ENCODE data around the gene KCNMB3.
A peak's percentile ranks its signal among the peaks of the same experiment; 100 is the strongest.
"Not testable (repeated sequence)": the region's sequence is repeated elsewhere in the genome, so short reads cannot be mapped to it uniquely, and the experiment has no call there.

Gene KCNMB3

GRCh38 chr3:179263134-179263533, 12.2 kb upstream of the KCNMB3 start:
- no peak for DNase-seq

DNA sequence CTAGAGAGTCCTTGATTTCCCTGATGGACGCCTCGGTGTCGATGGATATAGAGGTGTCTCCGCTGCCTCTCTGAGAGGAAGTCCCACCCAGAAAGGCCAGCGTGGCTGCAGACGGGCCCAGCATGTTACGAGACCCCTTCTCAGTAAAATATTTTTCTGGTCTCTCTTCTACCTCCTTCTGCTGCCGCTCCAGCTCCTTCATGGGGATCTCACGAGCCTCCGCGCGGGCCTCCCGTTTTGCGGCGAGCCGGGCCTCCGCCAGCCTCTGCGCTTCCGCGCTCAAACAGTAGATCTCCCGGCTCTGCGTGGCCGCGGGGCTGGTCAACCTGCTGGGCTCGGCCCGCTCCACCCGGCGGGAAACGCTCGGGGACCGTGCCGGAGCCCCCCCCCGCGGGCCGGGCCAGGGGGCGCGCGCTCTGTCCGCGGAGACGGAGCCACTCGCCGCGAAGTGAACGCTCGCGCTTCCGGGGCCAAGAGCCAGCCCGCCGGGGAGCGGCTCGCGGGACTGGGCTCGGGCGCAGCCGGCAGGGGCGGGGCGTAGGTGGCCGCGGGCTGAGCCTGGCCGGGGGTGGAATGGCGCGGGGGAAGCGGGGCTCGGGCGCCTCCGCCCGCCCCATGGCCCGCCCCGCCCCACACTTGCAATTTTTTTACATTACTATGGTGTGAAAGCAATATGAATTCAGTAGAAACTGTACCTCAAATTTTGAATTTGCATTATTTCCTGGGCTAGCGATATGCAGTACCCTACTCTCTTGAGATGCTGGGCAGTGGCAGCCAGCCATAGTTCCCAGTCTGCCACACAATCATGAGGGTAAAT, 10.2 kb upstream of the KCNMB3 start:
- peak; percentile 65 for DNase-seq

DNA sequence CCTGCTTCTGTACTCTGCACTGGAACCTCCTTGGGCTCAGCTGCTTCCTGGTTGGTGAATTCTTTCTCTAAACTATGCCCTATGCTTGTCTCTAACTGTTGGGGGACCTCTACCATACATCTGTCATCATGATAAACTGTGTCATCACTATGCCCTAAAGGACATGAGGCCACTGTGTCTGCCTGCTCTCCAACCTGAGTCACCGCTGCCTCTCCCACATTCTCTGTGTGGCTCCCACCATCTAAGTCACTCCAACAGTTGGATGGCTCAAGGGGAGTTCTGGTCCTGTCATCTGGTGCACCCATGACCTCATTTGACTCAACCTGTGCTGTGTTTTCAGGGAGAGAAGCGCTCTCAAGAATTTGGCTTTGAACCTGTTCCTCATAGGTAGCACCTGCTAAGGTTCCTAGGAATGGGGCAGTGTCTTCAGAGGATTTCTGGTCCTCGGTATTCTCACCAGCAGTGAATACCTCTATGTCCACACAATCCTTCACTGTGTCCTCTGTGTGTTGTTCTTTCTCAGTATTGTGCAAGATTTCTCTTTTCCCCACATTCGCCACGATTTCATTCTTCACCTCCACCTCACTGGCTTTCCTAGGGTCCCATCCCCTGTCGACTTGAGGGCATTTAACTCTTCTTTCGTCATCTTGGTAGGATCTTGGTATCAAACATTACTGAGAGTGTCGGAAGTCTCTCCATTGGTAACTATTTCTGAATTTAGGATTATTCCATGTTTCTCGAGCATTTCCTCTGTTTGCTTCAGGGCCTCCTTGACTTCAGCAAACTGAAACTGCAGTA, 9.2 kb upstream of the KCNMB3 start:
- DNase-seq, result not testable (repeated sequence)

- DNase-seq, result no peak
Measured at GRCh38 chr3:179258820-179259219, 7.9 kb upstream of the KCNMB3 start.

GRCh38 chr3:179257742-179258141, 6.8 kb upstream of the KCNMB3 start:
- not testable (repeated sequence) for DNase-seq

DNA sequence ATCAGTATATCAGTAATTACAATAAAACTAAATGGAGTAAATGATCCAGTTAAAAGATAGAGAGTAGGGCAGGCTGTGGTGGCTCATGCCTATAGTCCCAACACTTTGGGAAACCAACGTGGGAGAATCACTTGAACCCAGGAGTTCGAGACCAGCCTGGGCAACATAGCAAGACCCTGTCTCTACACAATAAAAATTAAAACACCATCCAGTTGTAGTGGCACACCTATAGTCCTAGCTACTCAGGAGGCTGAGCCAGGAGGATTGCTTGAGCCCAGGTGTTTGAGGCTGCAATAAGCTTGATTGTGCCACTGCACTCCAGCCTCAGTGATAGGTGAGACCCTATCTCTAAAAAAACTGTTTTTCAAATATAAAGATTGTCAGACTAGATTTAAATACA, 5.9 kb upstream of the KCNMB3 start:
- no peak for DNase-seq

- DNase-seq, result no peak
Measured at GRCh38 chr3:179247289-179248015, 3.5 kb downstream of the KCNMB3 start.

DNA sequence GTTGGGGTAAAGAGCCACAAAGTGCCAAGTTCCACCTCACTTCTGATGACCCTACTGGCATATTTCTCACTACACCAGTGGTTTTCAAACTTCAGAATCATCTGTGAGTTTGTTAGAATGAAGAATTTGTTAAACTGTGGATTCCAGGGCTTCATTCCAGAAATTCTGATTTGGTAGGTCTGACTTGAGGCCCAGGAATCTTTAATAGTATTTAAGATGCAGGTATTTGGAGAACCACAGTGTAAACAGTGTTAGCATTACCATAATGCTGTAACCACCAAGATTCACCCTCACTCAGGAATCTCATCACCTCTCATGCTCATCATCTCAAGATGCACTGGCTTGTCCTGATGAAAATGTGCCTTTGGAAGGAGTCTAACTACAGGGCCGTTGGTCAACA, 6.0 kb downstream of the KCNMB3 start:
- DNase-seq, result no peak

DNA sequence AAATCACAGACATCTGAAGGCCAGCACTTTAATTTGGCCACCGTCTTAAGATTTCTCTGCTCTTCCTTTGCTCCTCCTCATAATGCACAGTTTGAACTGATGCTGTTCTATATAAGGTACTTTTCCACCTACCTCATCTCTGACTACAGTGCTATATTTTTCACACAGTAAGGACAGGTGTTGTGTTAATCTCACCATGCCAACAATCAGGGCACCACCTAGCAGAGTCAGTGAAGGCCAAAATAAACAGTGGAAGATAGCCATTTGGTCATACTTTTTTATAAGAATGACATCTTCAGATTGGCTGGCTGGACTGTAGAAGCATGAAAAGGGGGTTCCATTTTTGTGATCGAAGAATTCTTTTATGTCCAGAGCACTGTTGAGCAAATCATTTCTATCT, 8.1 kb downstream of the KCNMB3 start:
- not testable (repeated sequence) for DNase-seq

DNA sequence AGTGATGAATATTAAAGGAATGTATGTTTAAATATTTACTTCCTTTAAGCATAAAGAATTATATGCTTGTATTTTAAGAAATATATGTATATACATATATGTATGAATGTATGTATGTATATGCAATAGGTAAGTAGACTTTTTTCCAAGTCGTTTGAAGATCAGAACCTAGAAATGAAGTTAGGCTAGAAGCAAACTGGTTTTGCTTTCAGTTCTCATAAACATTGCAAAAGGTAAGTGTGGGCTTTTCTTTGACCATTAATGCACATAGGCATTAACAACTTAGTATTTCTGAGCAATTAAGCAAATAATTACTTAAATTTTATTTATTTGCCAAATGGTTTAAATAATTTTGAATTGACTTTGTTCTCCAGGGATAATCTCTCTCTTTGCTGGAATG, 10.6 kb downstream of the KCNMB3 start:
- DNase-seq, result not testable (repeated sequence)

DNA sequence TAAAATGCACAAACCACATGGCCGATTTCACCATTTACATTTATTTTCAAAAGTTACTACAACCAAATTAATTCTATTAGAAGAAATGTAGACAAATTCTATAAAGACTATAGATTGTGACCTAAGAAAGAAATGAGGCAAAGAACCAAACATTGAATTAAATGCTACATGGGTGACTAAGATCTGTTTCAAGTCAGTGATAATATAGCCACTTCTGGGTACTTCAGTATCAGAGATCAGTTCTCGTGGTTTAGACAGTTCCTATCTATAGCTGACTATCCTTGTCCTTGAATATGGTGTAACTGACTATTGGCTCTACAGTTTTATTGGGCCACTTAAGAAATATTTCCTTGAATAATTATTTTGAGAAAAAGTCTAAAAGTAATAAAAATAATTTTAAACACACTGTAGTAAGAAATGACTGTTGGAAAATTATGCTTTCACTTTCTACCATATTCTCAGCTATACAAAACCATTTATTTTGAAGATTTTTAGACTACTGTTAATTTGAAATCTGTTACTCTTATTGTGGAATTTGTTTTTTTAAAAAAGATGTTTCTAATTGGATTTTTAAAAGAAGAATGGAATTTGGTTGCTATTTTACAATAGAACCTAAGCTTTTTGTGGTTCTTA, 14.1 kb downstream of the KCNMB3 start:
- no peak for DNase-seq

- no peak for DNase-seq
Measured at GRCh38 chr3:179234199-179234598, 16.7 kb downstream of the KCNMB3 start.

GRCh38 chr3:179233043-179233442, 17.9 kb downstream of the KCNMB3 start:
- DNase-seq, result no peak

DNA sequence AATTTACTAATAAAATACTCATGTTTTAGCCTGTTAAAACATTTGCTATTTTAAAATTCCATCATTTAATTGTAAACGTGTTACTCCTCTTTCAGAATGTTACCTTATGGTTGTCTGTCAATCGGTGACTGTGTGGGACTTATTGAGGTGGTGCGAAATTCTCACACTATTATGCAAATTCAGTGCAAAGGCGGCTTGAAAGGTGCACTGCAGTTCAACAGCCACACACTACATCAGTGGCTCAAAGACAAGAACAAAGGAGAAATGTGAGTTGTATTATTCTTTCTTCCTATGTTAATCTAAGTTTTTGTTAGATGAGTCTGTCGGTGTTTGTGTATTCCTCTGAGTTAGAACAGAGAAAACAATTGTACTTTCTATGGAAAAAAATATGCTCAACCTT, 21.7 kb downstream of the KCNMB3 start:
- no peak for DNase-seq

DNA sequence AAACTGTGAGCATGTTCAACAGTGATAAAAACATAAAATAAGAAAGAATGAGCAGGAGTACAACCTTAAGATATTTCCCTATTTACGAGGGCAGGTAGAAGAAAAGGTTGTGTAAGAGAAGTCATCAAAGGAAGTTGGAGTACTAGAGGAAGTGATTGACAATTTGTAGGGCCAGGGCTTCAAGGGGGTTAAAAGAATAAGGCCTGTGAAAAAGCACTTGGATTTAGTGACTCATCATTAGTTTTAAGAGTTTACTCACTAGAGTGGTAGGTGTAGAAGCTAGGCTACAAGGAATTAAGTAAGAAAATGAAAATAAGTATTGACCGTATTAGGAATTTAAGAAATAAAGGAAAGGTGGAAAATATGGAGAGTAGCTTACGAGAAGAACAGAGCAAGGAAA, 23.6 kb downstream of the KCNMB3 start:
- DNase-seq, result no peak

GRCh38 chr3:179224584-179224983, 26.3 kb downstream of the KCNMB3 start:
- no peak for DNase-seq

DNA sequence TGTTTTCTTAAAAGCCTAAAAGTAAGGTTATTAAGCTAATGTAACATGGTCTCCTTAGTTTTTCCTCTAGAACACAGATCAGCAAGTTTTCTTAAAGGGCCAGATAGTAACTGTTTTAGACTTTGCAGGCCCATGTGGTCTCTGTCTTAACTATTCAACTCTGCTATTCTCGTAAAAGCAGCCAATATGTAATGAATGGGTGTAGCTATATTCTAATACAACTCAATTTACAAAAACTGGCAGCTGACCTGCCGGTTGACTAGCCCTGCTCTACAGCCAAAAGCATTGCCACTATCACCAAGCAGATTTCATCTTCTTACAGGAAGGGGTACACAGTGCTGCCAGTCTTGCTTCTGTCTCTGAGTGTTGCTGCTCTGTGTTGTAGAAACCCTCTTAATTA, 27.4 kb downstream of the KCNMB3 start:
- no peak for DNase-seq

- DNase-seq, result not testable (repeated sequence)
Measured at GRCh38 chr3:179218213-179218612, 32.7 kb downstream of the KCNMB3 start.

DNA sequence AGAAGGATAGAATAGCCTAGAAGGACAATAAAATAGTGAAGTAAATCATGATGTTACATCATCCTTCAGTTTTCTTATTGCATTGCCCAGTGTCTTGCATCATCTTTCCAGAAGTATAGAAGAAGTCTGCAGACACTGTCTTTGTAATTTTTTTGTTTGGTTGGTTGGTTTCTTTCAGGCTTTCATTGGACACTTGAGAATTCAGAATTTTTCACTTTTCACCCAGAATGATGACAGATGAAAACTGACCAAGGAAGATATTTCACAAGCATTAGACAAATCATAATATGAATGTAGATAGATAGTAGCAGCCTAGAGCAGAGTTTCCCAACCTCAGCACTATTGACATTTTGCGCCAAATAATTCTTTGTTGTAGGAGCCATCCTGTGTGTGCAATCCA, 35.4 kb downstream of the KCNMB3 start:
- DNase-seq, result not testable (repeated sequence)

DNA sequence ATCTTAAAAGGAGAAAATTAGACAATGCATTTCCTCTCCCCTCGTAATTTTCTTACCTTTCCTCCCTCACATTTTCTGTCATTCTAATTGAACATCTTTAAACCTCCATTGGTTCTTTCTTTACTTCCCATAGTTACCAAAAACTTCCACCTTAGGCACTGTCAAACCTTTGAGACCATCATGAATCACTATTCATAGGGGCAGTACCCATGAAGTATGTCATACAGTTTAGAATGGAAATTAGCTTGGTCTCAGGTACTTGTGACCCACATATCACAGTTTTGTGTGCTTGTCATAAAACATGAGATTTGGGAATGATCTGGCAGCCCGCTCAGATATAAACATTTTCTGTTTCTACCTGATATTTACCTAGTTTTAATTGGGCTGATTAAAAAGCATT, 50.1 kb downstream of the KCNMB3 start:
- no peak for DNase-seq

- no peak for DNase-seq
Measured at GRCh38 chr3:179196700-179197099, 54.2 kb downstream of the KCNMB3 start.

DNA sequence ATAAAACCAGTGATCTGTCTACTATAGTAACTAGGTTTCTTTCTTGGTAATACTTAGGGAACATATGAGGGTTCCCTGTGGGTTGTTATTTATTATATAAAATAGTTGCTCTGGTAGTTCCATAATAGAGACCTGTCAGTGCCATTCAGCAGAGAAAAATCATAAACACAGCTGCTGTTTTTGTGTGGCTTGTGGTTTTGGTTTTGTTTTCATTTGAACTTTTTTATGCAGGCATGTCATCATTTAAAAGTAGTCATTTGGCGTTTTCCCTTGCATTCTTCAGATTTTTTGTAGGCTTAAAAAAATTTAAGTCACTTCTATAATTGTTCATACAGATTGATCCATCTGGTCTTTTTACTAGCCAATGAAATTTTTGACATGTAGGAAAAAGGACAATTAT, 54.8 kb downstream of the KCNMB3 start:
- DNase-seq, result no peak

DNA sequence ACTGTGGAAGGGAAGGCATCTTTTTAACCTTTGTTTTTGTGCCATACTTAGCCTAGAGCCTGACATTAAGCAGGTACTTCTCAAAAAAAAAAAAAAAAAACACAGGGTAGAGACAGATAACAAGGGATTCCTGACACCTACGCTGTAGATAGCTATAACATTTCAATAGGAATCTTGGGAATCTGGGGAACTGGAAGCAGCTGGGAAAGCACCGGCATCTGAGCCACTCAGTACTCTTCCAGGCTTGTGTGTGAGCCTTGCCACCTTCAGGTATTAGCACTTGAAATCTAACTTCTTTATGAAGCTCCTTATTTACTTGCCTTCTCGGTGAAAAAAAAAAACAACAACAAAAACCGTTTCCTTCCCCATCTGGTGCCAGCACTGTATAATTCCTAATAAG, 56.0 kb downstream of the KCNMB3 start:
- DNase-seq, result no peak

Data from NCI-H2029 (cell line).